HuH-7 (cell line): ENCODE data around the gene GRAPL.
"Not testable (repeated sequence)": the region's sequence is repeated elsewhere in the genome, so short reads cannot be mapped to it uniquely, and the experiment has no call there.

Source experiments
- DNase-seq: peaks from one replicate; pipeline ENCODE4 v3.0.0; 2011; ENCODE audit warnings: low spot score

The GRAPL gene

DNA sequence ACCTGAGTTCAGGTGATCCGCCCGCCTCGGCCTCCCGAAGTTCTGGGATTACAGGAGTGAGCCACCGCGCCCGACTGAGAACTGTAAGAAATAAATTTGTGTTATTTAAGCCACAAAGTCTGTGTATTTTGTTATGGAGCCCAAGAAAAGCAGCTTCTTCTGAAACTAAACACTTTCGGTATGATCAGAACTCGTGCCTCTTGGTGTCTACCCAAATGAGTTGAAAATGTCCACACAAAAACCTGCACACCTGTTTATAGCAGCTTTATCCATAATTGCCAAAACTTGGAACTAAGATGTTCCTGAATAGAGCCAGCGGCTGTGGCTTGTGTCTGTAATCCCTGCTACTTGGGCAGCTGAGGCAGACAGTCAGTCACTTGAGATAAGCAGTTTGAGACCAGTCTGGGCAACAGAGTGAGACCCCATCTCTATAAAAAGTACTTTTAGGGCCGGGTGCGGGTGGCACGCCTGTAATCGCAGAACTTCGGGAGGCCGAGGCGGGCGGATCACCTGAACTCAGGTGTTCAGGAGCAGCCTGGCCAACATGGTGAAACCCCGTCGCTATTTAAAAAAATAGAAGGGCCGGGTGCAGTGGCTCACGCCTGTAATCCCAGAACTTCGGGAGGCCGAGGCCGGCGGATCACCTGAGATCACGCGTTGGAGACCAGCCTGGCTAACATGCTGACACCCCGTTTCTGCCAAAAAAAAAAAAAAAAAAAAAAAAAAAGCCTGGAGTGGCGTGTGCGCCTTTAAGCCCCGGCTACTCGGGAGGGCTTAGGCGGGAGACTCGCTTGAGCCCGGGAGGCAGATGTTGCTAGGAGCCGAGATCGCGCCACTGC lies 61.7 kb downstream of the GRAPL start:
- DNase-seq, result not testable (repeated sequence)

DNA sequence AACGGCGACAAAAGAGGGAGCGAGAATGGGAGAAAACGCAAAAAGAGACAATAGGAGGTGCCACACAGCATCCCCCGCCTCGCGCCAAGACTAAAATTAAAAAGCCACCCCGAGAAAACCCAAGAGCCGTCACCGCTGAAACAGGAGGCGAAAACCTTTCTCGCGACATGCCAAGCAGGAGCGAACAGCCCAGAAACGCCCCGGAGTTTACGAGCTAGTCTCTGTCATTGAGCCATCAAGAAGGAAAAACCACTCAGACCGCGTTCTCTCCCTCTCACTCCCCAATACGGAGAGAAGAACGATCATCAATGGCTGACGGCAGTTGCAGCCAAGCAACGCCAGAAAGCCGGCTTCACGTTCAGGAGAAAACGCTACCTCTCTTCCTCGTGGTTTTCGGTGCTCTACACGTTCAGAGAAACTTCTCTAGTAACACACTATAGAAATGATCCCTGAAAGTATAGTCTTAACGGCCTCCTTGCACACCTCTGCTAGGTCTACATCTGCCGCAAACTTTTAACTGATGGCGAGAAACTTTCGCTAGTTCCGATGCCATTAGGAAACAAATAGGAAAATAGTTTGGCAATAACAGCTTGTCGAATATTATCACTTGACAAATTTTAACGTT lies 62.5 kb downstream of the GRAPL start:
- DNase-seq, result not testable (repeated sequence)

DNA sequence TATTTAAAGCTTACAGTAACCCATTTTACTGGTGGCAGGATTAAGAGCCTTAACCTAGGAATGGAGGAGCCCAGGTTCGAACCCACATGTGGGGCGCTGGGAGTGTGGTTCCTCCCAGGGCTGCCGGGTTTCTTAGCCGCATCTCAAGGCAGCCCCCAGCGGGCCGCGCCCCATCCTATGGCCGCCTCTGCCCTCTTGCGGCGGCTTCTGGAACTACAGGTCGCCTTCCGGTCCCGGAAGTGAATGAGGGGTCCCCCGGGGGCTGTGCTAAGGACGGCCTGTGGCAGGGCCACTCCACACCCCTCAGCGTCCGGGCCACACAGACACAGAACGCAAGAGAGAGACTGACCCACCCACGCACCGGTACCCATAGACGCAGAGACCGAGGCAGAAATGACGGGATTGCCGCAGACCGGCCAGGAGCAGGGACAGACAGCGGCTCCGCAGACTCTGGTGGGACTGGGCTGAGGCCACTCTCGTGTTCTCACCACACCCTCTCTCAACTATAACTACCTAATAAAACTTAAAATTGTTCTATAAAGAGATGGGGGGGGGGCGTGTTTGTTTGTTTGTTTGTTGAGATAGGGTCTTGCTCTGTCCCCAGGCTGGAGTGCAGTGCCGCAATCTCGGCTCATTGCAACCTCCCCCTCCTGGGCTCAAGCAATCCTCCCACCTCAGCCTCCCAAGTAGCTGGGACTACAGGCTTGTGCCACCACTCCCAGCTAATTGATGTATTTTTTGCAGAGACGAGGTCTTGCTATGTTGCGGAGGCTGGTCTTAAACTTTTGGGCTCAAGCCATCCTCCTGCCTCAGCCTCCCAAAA lies 69.2 kb downstream of the GRAPL start:
- not testable (repeated sequence) for DNase-seq

DNA sequence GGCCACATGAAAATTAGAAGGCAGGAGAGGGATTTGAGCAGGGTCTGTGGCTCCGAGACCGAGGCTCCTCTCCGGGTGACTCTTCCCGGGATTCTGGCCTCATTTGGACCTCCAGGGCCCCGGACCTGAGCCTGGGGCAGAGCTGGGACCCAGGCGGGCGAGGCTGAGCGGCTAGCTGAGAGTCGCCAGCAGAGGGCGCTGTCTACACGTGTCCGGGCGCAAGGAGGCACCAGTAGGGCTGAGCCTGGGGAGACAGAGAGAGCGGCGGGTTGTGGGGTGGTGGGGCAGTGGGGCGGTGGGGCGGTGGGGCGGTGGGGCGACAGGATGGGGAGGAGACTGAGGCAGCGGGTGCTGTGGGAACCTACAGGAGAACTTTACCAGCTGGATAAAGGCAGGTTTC lies 75.1 kb downstream of the GRAPL start:
- not testable (repeated sequence) for DNase-seq

DNA sequence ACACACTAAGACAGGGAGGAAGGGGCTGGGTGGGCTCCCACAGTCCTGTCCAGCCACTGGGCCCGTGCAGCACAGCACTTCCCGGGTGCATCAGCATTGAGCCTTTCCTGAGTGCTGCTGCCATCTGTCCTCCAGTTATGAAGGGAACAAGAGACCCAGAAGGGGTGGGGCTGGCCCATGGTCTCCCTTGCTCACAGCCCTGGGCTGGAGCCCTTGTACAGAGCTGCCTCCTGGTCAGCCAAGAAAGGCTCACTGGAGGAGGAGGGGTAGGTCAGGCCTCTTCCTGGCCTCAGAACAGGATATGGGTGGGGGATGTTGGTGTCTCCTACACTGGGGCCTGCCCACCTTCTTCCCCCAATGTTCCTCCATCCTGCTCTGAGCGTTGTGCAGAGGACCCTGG lies 76.0 kb downstream of the GRAPL start:
- DNase-seq, result not testable (repeated sequence)
